GM21737 (cell line): ENCODE measurements around the gene MRPL43.

Source experiments
- ATAC-seq: cut with Tn5 transposase; IDR thresholded peaks from one replicate; pipeline ENCODE4 v1.9.1; 2021; ENCODE audit warnings: mild to moderate bottlenecking, moderate library complexity; ENCODE audit not compliant: unreplicated experiment

Gene MRPL43

DNA sequence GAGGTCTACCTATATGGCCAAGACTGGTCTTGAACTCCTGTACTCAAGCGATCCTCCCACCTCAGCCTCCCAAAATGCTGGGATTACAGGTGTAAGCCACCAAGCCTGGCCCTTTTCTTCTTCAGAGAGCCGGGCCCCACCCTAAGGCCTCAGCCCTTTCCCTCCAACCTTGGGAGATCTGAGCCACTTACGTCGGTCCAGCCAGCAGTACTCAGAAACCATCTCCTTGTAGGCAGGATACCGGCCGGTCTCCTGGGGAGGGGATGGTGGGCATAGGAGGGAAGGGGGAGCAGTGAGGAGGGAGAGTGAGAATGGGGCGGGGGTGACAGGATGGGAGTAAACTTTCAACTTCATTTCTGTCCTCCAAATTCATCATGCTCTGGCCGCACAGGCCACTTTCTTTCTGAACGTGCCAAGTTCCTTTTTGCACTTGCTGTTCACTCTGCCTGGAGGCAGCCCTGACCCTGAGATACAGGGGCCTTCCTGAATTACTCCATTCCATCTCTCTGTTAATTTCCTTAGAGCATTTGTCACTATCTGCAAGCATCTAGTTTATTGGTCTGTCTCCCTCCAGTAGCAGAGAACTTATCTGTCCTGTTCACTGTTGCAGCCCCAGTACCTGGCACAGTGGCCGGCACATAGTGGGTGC is 33.3 kb upstream of the MRPL43 start:
- no peak for ATAC-seq

DNA sequence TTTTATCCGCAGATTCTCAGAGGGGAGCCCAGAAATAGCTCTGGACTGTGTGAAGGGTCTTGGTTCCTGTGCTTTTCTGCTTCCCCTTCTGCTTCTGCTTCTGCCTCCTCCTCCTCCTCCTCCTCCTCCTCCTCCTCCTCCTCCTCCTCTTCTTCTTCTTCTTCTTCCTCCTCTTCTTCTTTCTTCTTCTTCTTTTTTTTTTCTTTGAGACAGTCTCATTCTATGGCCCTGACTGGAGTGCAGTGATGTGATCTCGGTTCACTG is 32.1 kb upstream of the MRPL43 start:
- no peak for ATAC-seq

DNA sequence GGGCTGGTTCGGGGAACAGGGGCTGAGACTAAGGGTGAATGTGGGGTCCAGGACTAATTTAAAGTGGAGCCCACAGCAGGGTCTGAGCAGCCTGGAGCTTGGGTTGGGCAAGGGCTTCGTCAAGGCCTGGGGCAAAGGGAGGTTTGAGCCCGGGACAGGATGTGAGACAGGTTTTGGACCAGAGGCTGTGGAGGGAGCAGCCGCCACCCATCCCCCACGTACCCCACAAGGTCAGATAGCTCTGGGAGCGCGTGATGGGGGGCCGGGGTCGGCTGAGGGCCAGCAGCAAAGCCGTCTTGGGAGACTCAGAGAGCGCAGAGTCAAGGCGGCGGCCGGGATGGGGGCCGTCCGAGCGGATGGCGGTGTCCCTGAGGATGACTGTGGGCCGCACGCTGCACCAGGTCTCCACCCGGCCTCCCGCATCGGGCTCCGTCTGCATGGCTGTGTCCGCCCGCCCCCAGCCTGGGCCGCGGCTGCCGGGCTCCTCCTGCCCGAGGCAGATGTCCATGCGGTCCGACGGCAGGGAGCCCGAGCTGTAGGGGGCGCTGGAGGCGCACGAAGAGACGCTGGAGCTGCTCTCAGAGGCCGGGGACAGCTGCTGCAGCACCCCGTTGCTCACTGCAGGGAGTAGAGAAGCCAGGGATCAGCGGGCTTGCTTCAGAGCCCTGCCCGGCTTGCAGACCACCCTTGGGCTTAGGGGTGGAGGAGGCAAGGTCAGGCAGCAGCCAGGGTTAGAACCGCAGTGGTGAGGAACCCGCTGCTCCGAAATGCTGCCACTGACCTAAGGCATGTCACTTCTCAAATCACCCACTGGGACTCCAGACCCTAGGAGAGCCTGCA is 31.5 kb upstream of the MRPL43 start:
- ATAC-seq: no peak

DNA sequence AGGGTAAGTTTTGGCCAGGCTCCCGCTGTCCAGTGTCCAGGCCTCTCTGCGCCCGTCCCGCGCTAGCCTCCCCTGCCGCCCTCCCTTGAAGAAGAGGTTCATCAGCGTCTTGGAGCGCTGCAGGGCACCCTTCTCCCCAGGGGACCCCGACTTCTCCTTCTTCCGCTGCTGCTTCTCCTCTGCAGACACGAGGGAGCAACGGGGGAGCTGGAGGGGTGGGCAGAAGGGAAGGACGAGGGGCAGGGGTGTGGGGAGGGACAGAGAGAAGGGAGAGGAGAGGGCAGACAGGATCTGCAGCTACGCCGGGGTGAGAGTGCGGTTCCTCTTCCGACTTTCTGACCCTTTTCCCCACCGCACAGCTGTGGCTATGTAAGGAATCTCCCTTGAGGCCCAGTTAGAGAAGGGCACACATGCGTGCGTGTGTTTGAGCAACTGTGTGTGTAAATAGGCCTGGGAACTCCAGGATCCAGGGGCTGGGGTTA is 30.9 kb upstream of the MRPL43 start:
- no peak for ATAC-seq

DNA sequence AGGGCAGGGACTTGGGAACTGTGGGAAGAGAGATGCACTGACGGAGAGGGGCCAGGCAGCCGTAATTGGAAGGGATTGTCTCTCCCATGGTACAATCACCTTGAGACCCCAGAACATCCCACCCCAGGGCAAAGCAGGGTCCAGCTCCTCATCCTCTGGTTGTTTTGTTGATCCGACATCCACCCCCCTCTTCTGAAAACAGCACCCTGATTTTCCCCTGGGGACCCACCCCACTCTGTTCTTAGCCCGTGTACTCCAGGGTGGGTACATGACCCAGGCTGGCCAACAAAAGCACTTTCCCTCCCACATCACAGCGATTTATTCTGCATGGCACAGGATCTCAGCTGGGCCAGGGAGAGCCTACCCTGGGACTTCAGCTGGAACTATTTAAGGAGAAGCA is 29.5 kb upstream of the MRPL43 start:
- no peak for ATAC-seq

DNA sequence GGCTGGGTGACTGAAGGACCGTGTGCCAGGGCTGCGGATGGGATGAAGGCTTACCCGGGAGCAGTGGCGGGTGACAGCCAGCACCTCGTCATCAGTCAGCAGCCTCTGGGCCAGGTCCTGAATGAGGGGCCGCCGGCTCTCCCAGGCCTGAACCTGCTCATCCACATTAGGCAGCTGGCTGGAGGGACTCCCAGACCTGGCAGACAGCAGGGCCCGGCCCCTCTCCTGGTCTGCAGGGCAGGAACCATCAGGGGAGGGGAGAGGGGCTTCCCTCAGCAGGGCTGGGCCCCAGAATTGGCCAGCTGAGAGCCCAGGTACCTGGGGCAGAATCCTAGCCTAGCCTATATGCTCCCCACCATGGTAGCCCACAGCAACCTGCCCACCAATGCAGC is 28.3 kb upstream of the MRPL43 start:
- no peak for ATAC-seq

DNA sequence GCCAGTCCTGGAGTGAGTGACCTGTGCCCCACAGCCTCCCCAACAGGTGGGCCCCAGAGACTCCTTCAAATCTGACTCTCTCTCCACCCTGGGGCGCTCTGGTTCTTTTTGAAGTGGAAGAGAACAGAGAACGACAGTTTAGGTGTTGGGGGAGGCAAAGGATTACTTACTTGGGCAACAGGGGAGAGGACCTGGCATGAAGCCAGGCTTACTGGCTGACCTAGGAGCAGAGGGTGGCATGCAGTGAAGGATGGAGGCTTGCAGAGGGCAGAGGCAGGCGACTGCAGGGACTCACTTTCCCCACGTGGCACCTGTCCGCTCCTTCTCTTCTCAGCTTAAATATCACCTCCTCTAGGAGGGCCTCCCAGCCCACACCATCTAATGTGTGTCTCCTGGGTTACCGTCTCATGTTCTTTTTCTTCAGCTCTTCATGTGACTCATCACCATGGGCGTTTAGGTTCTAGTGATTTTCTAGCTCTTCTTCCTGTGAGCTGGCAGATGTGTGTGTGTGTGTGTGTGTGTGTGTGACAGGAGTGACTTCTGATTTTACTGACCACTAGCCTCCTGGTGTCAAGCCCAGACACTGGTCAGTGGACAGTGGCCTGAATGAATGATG is 27.8 kb upstream of the MRPL43 start:
- no peak for ATAC-seq

DNA sequence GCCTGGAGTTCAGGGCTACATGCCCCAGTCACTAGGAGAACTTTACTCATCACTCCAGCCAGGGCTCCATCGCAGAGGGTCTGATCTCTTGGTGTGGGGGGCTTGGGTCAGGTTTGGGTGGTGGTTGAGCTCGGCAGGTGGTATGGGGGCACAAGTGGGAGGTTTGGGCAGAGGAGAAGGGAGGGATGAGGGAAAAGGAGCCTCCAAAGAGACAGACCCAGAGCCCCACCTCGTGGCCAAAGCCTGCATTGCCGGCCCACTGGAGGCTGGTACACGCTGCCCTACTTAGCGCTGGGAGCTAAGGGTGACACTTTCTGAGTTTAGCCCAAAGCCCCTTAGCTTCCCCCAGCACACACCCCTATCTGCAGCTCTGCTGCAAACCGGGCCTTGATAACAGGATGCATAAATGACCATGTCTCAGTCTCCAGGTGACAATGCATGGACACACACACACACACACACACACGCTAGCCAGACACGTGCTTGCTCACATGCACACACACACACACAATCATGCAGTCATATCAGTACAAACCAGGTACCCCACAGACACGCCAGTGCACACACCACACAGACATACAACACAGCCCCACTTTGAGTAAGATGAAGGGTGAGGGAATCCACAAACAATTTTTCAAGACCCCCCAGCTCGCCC is 27.1 kb upstream of the MRPL43 start:
- peak; percentile 44 for ATAC-seq

DNA sequence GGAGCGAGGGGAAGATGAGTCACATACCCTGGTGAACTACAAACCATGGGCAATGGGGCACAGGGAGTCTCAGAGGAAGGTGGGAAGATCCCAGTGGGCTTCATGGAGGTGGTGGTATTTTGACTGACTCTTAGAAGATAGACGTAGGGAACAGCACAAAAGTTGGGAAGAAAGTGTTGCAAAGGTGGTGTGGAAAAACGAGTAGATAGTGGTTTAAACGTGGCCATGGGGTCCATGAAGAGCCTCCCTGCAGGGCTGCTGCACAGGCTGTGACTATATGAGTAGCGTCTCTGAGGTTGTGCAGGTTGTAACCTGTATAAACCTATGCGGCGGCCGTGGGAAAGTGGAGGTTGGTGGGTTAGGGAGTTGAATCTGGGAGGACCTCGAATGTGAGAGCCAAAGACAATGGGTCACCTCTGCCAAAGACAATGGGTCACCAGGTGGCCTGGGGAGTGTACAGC is 26.1 kb upstream of the MRPL43 start:
- no peak for ATAC-seq

DNA sequence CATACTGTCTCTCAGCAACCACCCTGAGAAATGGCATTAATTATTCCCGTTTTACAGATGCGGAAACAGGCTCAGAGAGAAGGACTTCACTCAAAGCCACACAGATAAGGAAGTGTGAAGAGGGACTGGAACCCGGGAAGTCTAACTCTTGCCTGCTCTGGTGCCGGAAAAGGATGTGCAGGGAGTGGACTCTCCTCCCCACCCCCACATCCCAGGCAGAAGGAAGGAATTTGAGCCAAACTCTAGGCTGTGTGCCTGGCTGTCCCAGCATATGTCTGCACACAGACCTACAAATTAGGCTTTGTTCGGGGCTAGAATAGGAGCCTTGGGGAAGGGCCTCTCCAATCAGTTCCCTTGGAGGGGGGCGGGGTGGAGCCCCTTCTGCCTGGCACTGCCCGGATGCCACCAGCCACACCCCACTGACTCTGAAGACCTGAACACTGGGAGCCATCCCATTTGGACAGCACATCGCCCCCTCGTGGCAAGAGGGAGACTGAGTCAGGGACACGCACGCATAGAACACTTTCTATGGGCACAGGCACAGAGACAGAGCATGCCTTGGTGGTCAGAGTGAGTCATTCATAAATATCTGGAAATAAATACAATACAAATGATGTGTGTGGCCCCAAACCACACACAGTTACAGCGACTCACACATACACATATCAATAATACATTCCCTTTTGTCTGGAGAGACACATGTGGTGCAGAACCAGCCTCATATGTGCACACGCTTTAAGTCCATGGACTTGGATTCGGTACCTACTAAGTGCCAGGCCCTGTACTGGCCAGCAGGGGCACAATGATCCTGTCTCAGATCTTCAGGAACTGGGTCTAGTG is 25.4 kb upstream of the MRPL43 start:
- peak; percentile 85 for ATAC-seq

DNA sequence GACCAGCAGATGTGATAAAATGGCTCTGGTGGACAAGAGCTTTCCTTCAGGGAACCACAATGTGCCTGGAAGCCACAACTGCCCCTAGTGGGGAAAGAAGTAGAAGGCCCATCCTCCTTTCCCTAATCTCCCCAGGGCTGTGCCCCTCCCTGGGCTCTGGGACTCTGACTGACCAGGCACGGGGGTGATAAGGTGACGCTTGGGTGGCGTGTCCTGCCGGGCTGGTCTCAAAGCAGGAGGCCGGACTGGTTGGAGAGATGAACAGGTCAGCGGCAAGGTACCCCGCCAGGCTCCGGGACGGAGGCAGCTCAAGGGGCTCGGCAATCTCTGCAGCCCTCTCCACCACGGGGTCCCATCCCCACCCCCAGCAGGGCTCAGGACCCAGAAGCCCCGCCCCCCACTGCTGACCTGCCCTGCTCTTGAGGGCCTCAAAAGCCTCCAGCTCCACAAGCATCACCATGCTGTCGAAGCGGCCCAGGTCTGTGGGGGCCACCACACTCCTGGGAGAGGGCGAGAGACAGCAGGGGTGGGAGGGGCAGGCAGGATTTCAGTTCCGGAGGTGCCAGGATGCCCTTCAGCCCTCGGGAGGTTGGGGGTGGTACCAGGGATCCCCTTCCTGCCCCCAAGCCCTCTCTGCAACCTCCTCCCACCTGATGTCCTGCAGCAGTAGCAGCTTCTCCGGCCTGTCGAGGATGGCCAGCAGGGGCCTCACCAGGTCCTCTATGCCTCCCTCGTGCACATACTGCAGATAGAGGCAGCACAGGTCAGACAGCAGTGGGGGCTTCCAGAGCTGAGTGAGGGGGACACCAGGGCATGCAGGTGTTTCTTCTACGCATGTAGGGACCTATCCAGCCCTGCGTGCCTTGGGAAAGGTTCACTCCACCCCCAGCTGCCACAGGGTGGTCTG is 24.5 kb upstream of the MRPL43 start:
- no peak for ATAC-seq

DNA sequence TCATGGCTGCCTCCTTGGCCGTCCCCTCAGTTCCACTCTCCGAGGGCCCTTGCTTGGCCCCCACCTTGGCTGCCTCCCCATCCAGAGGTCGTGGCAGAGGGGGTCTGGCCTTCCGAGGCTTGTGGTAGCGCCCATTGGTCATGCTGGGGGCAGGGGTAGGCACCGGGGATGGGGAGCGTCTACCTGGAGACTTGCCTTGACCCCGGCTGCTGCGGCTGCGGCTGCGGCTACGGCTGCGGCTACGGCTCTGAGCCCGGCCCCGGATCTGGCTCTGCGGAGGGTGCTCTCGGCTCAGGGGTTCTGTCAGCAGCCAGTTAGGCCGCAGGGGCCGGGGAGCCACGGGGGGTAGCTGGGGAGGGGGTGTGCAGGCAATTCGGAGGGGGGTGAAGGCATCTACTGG is 23.0 kb upstream of the MRPL43 start:
- ATAC-seq: no peak

DNA sequence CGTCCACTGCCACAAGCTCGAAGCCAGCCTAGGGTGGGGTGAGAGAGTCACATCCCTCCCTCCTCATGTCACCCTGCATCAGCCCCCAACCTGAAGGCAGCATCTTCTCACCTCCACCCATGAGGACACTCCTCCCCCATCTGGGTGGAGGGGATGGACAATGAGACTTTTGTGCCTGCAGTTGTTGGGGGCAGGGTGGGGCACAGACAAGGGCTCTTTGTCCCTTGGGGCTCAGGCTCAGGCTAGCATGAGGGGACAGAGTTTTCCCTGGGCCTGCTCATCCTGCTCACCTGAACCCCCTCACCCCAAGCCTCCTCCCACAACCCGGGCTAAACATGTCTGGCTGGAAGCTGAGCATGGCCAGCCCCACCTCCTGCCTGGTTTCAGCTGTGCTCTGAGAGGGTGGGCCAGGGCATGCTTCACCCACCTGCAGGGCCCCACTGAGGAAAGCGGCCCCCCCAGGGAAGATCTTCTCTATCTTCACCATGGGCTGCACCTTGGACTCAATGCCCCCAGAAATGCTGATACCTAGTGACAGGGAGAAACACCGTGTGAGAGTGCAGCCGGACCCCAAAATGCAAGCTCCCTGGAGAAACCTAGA is 21.6 kb upstream of the MRPL43 start:
- ATAC-seq: no peak

DNA sequence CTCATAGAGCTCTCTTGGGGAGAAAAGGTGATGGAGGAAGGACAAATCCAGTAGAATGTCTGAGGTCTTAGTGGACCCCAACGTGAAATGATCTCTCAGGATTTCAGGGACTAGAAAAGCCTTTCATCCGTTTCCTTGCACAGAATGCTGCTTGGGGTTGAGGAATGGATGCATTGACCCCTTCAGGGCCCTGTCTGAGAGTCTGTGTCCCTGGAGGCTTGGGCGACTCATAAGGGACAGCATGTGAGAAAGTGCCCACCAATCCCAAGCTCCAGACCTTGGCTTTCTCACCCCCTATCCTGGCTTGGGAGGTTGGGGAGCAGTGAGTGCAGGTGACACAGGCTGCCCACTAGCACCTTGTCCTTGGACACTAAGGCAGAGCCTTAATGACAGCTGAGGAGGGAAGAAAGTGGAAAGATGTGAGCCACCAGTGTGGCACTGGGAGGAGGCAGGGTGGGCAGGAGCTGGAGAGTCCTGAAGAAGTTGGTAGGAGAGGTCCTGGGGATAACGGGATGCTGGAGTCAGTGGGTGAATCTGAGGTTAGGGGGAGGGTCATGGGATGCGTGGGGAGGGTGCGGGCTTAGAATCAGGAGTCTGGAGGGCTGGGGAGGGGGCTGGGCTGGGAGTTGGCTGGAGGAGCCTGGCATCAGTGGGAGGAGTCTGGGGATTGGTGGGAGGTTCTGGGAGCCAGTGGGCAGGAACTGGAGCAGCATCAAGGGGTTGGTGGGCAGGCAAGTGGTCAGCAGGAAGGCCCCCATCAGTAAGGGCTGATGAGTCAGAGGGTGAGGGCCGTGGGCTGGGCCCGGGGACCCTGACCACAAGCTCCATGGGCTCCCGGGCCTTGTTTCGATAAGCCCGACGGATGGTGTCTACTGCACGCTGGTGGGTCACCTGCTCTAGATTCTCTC is 20.9 kb upstream of the MRPL43 start:
- ATAC-seq: no peak

DNA sequence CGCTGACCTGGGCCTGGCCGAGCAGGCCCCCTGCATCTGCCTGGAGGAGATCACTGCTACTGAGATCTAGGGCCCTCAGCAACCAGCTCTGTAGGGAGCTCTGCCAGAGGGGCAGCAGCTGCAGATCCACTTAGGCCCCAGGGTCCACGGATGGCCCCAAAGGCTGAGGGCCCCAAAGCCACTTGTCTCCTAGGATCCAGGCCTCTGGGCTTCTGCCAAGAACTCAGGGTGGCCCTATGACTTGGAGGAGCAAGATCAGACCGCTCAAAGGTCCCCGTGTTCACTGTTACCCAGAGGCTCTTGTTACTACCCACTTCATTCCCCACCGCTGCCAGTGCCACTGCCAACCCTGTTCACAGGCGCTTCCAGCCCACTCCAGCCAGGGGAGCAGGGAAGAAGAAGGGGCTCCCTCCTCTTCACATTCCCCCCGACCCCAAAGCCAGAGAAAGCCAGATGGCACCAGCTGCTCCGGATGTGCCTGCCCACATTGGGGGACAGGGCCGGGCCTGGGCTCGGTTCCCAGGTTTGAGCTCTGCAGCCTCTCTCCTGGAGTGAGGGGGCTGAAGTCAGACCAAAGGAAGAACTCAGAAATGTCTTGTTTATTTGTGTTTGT is 19.9 kb upstream of the MRPL43 start:
- ATAC-seq: no peak

DNA sequence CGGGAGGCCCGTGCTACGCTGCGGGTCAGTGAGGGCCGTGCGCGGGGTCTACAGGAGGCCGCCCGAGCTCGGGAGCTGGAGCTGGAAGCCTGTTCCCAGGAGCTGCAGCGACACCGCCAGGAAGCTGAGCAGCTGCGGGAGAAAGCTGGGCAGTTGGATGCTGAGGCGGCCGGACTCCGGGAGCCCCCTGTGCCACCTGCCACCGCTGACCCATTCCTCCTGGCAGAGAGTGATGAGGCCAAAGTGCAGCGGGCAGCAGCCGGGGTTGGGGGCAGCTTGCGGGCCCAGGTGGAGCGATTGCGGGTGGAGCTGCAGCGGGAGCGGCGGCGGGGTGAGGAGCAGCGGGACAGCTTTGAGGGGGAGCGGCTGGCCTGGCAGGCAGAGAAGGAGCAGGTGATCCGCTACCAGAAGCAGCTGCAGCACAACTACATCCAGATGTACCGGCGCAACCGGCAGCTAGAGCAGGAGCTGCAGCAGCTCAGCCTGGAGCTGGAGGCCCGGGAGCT is 19.3 kb upstream of the MRPL43 start:
- no peak for ATAC-seq

DNA sequence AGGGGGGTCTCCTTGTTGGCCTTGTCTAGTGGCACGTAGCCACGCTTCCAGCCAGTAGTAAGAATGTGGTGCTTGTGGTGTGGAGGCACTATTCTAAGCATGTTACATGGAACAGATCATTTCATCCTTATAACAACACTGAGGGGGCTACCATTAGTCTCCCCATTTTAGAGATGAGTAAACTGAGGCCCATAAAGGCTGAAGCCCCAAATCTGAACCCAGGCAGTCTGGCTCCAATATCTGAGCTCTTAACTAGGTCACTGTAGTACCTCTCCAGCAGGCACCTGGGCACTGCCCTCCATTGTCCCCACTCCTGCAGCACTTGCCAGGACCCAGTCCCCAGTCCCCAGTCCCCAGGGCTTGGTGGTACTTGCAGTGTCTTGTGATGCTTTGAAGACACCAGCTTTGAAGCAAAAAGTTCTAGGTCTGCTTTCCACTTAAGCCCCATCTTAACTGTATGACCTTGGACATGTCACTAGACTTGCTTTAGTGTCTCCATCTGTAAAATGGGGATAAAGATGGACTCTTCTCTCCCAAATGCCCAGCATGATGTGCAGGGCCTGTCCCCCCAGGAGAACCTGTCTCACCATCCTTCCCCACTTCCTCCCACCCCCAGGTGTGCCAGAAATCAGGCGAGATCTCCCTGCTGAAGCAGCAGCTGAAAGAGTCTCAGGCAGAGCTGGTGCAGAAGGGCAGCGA is 18.7 kb upstream of the MRPL43 start:
- no peak for ATAC-seq
